SK-N-SH (cell line): Measurements from ENCODE around the gene MICU2. TPM values are rescaled to one million over a fixed set of nuclear protein-coding genes. Genes with fewer than 3 reads are reported as not detected.

Source experiments
- CTCF ChIA-PET: fragments of 300-600, 350-600 bp; formaldehyde crosslinking; extraction: SDS; loops from one replicate; lab custom pipeline; 2021; lab: Yijun Ruan, JAX
- POLR2A ChIA-PET: fragments of 350-600 bp; sonication (Branson Sonifier 250); formaldehyde crosslinking; extraction: SDS; loops from one replicate; lab custom pipeline; 2020; ENCODE audit warnings: antibody characterized with exemption, inconsistent platforms; lab: Yijun Ruan, JAX
- DNase-seq: peaks from one replicate; pipeline ENCODE4 v3.0.0; 2012
- H2AFZ ChIP-seq: fragments of 200-600 bp; sonication (generic); 2 replicates; pipeline ENCODE4 v1.8.1; 2016; ENCODE audit warnings: antibody characterized with exemption, mild to moderate bottlenecking, low read depth
- H3F3A ChIP-seq: fragments of 200-600 bp; sonication (generic); replicated peaks from 2 replicates; pipeline ENCODE3; 2016; ENCODE audit warnings: antibody characterized with exemption, mild to moderate bottlenecking; ENCODE audit not compliant: insufficient read depth
- H3K27ac ChIP-seq, 2 experiments: fragments of 200-500 bp in 1 of 2; fragments of 200-600 bp in 1 of 2; sonication (Bioruptor generic) in 1 of 2; sonication (generic), shearing (Covaris generic) in 1 of 2; 2 replicates each; pipeline versions ENCODE4 v1.5.1 to v1.6.1; 2014 to 2016; ENCODE audit warnings: low read depth in 2 of 2, inconsistent platforms in 1 of 2, low read length in 1 of 2, mild to moderate bottlenecking in 1 of 2, mixed read lengths in 1 of 2
- H3K27me3 ChIP-seq: fragments of 200-600 bp; sonication (generic), shearing (Covaris generic); 2 replicates; pipeline ENCODE4 v1.6.1; 2016; ENCODE audit warnings: mixed run types; ENCODE audit not compliant: insufficient read depth
- H3K36me3 ChIP-seq, 2 experiments: fragments of 200-500 bp in 1 of 2; fragments of 200-600 bp in 1 of 2; sonication (Bioruptor generic) in 1 of 2; sonication (generic) in 1 of 2; replicated peaks in 1 of 2; 2 replicates each; pipeline versions ENCODE3 to v1.5.1; 2014 to 2016; ENCODE audit warnings: low read length in 1 of 2, mild to moderate bottlenecking in 1 of 2; ENCODE audit not compliant: insufficient read depth in 2 of 2, control insufficient read depth in 1 of 2
- H3K4me1 ChIP-seq, 2 experiments: fragments of 200-500 bp in 1 of 2; fragments of 200-600 bp in 1 of 2; sonication (Bioruptor generic) in 1 of 2; sonication (generic), shearing (Covaris generic) in 1 of 2; 2 replicates each; pipeline versions ENCODE4 v1.5.1 to v1.6.1; 2014 to 2016; ENCODE audit warnings: low read depth in 1 of 2, low read length in 1 of 2, mixed run types in 1 of 2; ENCODE audit not compliant: insufficient read depth in 2 of 2, control insufficient read depth in 1 of 2
- H3K4me2 ChIP-seq: fragments of 200-600 bp; sonication (generic), shearing (Covaris generic); 2 replicates; pipeline ENCODE4 v1.6.1; 2017; ENCODE audit warnings: mixed run types
- H3K4me3 ChIP-seq, 2 experiments: fragments of 200-500 bp in 1 of 2; fragments of 200-600 bp in 1 of 2; sonication (Bioruptor generic) in 1 of 2; sonication (generic), shearing (Covaris generic) in 1 of 2; 2 replicates each; pipeline versions ENCODE4 v1.5.1 to v1.8.1; 2014 to 2016; ENCODE audit warnings: low read depth in 2 of 2, inconsistent platforms in 1 of 2, low read length in 1 of 2, mild to moderate bottlenecking in 1 of 2, mixed read lengths in 1 of 2, moderate library complexity in 1 of 2
- H3K79me2 ChIP-seq: fragments of 200-600 bp; sonication (generic); 2 replicates; pipeline ENCODE4 v1.8.1; 2017; ENCODE audit warnings: mild to moderate bottlenecking; ENCODE audit not compliant: insufficient read depth
- H3K9ac ChIP-seq: fragments of 200-600 bp; sonication (generic); 2 replicates; pipeline ENCODE4 v1.6.1; 2017; ENCODE audit warnings: mixed run types
- H3K9me2 ChIP-seq: fragments of 200-600 bp; sonication (generic); 2 replicates; pipeline ENCODE4 v1.6.1; 2017; ENCODE audit warnings: mixed run types
- H3K9me3 ChIP-seq: fragments of 200-600 bp; sonication (generic); 2 replicates; pipeline ENCODE4 v1.6.1; 2017; ENCODE audit warnings: mixed run types, mild to moderate bottlenecking, moderate library complexity
- H4K20me1 ChIP-seq: fragments of 200-600 bp; sonication (generic); 2 replicates; pipeline ENCODE4 v1.6.1; 2017; ENCODE audit warnings: mild to moderate bottlenecking, mixed run types; ENCODE audit not compliant: insufficient read depth
- CHD2 ChIP-seq: fragments of 150-350 bp; IDR thresholded peaks from 2 replicates; pipeline ENCODE4 v1.6.1; 2018; ENCODE audit warnings: low read length; ENCODE audit not compliant: partially characterized antibody
- FOSL2 ChIP-seq: IDR thresholded peaks from 2 replicates; pipeline ENCODE4 v1.4.0; 2012; ENCODE audit warnings: low read depth, mild to moderate bottlenecking, moderate library complexity, borderline replicate concordance
- FOXJ3 ChIP-seq: sonication (generic); formaldehyde crosslinking; IDR thresholded peaks from 2 replicates; pipeline ENCODE4 v1.5.1; 2020; ENCODE audit warnings: mild to moderate bottlenecking, missing genetic modification reagents
- GABPA ChIP-seq: IDR thresholded peaks from 2 replicates; pipeline ENCODE4 v1.4.0; 2012; ENCODE audit warnings: low read depth, mild to moderate bottlenecking
- JUND ChIP-seq: IDR thresholded peaks from 2 replicates; pipeline ENCODE4 v1.4.0; 2012
- NRF1 ChIP-seq: IDR thresholded peaks from 2 replicates; pipeline ENCODE4 v1.6.1; 2012; ENCODE audit warnings: low read depth, mild to moderate bottlenecking, low read length
- TCF12 ChIP-seq: IDR thresholded peaks from 2 replicates; pipeline ENCODE4 v1.4.0; 2012
- TEAD4 ChIP-seq: IDR thresholded peaks from 2 replicates; pipeline ENCODE4 v1.4.0; 2012; ENCODE audit warnings: mild to moderate bottlenecking, borderline replicate concordance; ENCODE audit not compliant: insufficient read depth
- WGBS: methylation state at CpG from one replicate; pipeline ENCODE4 v1.1.6; 2017; ENCODE audit warnings: low lambda C conversion rate; 5-methylcytosine and 5-hydroxymethylcytosine counted together
- polyA plus RNA-seq, 3 experiments: library from polyadenylated mRNA; depleted of rRNA; stranded (reverse); fragments of >200 nt; gene quantifications; 2 replicates each; pipeline ENCODE4 v1.2.3, GENCODE V29; 2012
- TF ChIP-seq, protein P1 (sequence below): IDR thresholded peaks from 2 replicates; pipeline ENCODE4 v1.4.0; 2012; ENCODE audit warnings: low read depth, borderline replicate concordance
- TF ChIP-seq, protein P2 (sequence below): IDR thresholded peaks from 2 replicates; pipeline ENCODE4 v1.4.0; 2012; ENCODE audit warnings: low read depth
- TF ChIP-seq, protein P3 (sequence below): IDR thresholded peaks from 2 replicates; pipeline ENCODE4 v1.4.0; 2012; ENCODE audit warnings: low read depth, borderline replicate concordance
- TF ChIP-seq, protein P4 (sequence below): IDR thresholded peaks from 2 replicates; pipeline ENCODE4 v1.6.1; 2012; ENCODE audit warnings: mild to moderate bottlenecking, low read depth, low read length, moderate library complexity

MICU2 gene
- polyA plus RNA-seq, 1 of the 3 experiments (the other 2 are of a cell fraction): 46.4 TPM

DNA sequence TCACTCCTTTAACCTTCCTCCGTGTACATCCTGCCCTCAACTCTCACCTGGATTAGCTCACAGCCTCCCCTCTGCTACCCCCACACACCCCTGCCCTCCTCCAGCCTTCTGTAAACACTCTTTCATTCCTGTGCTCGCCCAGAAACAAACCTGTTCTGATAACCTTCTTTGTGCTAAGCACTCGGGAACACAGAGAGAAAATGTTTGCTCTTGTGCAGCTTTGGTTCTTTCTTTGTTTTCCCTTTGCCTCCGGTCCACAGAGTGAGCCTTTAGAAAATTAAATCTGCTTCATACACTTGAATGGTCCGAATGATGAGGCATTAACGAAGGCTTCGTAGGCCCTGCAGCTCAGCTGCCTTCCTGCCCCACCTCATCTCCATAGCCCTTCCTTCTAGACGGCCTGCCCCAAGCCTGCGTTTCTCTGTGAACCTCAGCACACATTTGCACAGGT, 138.2 kb downstream of the MICU2 start:
- WGBS: 56% methylated on average over 9 of the region's 9 CpGs
- TF ChIP-seq, protein P1, sequence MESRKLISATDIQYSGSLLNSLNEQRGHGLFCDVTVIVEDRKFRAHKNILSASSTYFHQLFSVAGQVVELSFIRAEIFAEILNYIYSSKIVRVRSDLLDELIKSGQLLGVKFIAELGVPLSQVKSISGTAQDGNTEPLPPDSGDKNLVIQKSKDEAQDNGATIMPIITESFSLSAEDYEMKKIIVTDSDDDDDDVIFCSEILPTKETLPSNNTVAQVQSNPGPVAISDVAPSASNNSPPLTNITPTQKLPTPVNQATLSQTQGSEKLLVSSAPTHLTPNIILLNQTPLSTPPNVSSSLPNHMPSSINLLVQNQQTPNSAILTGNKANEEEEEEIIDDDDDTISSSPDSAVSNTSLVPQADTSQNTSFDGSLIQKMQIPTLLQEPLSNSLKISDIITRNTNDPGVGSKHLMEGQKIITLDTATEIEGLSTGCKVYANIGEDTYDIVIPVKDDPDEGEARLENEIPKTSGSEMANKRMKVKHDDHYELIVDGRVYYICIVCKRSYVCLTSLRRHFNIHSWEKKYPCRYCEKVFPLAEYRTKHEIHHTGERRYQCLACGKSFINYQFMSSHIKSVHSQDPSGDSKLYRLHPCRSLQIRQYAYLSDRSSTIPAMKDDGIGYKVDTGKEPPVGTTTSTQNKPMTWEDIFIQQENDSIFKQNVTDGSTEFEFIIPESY: no peak
- no peak for TF ChIP-seq JUND
- TF ChIP-seq, protein P2, sequence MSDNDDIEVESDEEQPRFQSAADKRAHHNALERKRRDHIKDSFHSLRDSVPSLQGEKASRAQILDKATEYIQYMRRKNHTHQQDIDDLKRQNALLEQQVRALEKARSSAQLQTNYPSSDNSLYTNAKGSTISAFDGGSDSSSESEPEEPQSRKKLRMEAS: no peak
- TF ChIP-seq, protein P3, sequence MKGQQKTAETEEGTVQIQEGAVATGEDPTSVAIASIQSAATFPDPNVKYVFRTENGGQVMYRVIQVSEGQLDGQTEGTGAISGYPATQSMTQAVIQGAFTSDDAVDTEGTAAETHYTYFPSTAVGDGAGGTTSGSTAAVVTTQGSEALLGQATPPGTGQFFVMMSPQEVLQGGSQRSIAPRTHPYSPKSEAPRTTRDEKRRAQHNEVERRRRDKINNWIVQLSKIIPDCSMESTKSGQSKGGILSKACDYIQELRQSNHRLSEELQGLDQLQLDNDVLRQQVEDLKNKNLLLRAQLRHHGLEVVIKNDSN: no peak
- no peak for TF ChIP-seq CHD2
- no peak for TF ChIP-seq GABPA
- TF ChIP-seq FOSL2: no peak
- no peak for TF ChIP-seq NRF1
- TF ChIP-seq TEAD4: no peak
- TF ChIP-seq FOXJ3 (CRISPR knock-in tag): no peak
- no peak for TF ChIP-seq TCF12
- TF ChIP-seq, protein P4, sequence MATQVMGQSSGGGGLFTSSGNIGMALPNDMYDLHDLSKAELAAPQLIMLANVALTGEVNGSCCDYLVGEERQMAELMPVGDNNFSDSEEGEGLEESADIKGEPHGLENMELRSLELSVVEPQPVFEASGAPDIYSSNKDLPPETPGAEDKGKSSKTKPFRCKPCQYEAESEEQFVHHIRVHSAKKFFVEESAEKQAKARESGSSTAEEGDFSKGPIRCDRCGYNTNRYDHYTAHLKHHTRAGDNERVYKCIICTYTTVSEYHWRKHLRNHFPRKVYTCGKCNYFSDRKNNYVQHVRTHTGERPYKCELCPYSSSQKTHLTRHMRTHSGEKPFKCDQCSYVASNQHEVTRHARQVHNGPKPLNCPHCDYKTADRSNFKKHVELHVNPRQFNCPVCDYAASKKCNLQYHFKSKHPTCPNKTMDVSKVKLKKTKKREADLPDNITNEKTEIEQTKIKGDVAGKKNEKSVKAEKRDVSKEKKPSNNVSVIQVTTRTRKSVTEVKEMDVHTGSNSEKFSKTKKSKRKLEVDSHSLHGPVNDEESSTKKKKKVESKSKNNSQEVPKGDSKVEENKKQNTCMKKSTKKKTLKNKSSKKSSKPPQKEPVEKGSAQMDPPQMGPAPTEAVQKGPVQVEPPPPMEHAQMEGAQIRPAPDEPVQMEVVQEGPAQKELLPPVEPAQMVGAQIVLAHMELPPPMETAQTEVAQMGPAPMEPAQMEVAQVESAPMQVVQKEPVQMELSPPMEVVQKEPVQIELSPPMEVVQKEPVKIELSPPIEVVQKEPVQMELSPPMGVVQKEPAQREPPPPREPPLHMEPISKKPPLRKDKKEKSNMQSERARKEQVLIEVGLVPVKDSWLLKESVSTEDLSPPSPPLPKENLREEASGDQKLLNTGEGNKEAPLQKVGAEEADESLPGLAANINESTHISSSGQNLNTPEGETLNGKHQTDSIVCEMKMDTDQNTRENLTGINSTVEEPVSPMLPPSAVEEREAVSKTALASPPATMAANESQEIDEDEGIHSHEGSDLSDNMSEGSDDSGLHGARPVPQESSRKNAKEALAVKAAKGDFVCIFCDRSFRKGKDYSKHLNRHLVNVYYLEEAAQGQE: no peak
- CTCF ChIA-PET: interaction anchor here (3.1 kb wide), 1 partner anchor 11 kb away, joined by 15 read pairs; no protein-coding TSS in a partner anchor
- Histone ChIP-seq H3K27ac (no peak overlapping the region), H4K20me1 (no peaks in the 10 kb centered on the region), H3K9ac (no peak overlapping the region), H3K27me3 (no peaks in the 10 kb centered on the region), H3K79me2 (no peaks in the 10 kb centered on the region), H3K4me2 (no peak overlapping the region), H3K9me3 (no peaks in the 10 kb centered on the region; the same call in 1 of the 2 replicates), H3K4me1 (no peaks in the 10 kb centered on the region), H3K9me2 (no peaks in the 10 kb centered on the region), H3K36me3 (no peaks in the 10 kb centered on the region), H3K4me3 (no peak overlapping the region), H3F3A (no peaks in the 10 kb centered on the region), H2AFZ (no peak overlapping the region)
- no peak for DNase-seq
- POLR2A ChIA-PET: no interaction called here
